Spleen (tissue), 7 donors: ENCODE data around the gene EIF1AD.

Experiments used
- POLR2AphosphoS5 ChIP-seq, 3 donors: sonication (generic); formaldehyde crosslinking; IDR thresholded peaks; one replicate each; pipeline ENCODE4 v1.5.1; 2017; ENCODE audit warnings: antibody characterized with exemption in 3 of 3
- TF ChIP-seq, protein P1 (sequence below), 11 experiments: fragments of 200-600 bp in 7 of 11; fragments of 450-650 bp in 4 of 11; sonication (generic) in 4 of 11; IDR thresholded peaks in 8 of 11; conservative IDR thresholded peaks in 3 of 11; 1 replicate in 7 of 11; 2 replicates in 4 of 11; pipeline versions ENCODE4 v1.4.0 to v1.8.0; 2016 to 2021; ENCODE audit warnings: antibody characterized with exemption in 11 of 11, inconsistent platforms in 4 of 11, mild to moderate bottlenecking in 1 of 11
- donor health status: DM: no; HTN: no; CAD: no; lungs with moderate emphysema.
- donor health status: DM: no; HTN: no; CAD: no.
- donor health status: DM: no; HTN: no; CAD: no.

DNA sequence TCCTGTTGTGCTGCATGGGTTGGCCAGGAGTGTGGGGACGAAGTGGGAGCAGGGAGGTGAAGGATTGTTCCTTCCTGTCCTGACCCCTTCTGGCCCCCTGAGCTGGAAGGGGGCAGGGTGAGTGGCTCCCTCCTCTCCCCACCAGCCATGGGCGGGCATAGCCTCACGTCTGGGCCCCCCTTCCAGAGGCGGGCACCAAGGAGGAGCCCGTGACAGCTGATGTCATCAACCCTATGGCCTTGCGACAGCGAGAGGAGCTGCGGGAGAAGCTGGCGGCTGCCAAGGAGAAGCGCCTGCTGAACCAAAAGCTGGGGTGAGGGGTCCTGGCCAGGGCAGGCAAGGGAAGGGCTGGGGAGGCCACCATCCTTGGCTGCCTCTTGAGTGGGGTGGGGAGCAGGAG is 37.1 kb downstream of the EIF1AD start:
- TF ChIP-seq, protein P1, sequence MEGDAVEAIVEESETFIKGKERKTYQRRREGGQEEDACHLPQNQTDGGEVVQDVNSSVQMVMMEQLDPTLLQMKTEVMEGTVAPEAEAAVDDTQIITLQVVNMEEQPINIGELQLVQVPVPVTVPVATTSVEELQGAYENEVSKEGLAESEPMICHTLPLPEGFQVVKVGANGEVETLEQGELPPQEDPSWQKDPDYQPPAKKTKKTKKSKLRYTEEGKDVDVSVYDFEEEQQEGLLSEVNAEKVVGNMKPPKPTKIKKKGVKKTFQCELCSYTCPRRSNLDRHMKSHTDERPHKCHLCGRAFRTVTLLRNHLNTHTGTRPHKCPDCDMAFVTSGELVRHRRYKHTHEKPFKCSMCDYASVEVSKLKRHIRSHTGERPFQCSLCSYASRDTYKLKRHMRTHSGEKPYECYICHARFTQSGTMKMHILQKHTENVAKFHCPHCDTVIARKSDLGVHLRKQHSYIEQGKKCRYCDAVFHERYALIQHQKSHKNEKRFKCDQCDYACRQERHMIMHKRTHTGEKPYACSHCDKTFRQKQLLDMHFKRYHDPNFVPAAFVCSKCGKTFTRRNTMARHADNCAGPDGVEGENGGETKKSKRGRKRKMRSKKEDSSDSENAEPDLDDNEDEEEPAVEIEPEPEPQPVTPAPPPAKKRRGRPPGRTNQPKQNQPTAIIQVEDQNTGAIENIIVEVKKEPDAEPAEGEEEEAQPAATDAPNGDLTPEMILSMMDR (IDR thresholded peaks at IDR 0.05 in 8 of 11, conservative IDR thresholded peaks at IDR 0.05 in 3 of 11): no peak
- TF ChIP-seq POLR2AphosphoS5 (IDR thresholded peaks at IDR 0.05): no peak
